Putamen (tissue), 1 donor: ENCODE data around the gene PRKD2.

Experiments
- DNase-seq: peaks from one replicate; pipeline ENCODE4 v3.0.0-alpha.2; 2016; ENCODE audit warnings: low spot score

PRKD2 gene

DNA sequence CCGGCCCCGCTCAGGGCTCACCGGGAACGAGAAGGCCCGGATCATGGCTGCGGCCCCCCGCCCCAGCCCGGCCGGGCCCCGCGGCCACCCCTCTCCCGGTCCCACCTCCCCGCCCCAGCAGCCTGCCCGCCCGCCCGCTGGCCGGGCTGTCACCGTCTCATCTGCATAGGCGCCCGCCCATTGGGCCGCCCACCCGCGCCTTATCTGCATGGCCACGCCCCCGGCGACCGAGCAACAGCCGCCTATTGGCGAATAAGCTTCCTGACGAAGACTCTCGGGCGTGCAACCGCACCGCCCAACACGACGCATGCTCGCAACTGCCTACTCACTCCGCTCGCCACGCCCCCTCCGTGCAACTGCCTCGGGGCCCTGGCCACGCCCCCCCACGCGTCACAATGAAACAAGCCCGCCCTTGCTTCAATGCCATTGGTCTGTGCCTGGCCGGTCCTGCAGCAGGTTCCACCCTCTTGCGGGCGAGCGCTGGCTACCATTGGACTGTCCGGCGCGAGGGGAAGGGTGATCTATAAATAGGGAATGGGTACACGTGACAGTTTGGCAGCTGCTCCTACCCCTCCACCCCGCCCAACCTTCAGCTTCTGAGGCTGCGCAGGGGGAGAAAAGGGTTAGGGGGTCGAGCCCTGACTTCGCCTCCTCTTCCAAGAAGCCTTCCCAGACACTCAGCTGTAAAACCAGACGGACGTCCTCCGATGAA lies 55.7 kb downstream of the PRKD2 start, which contains the start of gene DACT3:
Gene DACT3, minus strand, starts transcription at position 163 of the 712 bp plus-strand sequence. Its CDS starts 118 bp downstream, at position 45.
- DNase-seq: peak; percentile 100

DNA sequence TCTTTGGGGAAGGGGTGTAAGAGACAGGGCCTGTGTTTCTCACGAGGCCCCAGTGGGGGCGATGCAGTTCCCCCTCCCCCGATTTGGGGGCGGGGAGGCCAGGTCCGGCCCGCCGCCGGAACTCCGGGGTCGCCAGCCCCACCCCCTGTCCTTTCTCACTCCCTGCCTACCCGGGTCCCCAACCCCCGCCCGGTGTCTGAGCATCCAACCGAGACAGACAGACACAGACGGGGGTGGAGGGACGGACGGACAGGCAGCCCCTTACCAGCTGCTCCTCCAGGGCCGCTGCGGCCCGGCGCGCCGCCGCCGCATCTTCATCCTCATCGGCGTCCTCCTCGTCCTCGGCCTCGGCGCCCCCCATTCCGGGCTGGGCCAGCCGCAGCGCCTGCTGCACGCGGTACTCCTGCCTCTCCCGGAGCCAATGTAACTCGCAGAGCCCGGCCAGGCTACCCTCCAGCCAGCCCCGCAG lies 56.3 kb downstream of the PRKD2 start:
- DNase-seq: no peak

DNA sequence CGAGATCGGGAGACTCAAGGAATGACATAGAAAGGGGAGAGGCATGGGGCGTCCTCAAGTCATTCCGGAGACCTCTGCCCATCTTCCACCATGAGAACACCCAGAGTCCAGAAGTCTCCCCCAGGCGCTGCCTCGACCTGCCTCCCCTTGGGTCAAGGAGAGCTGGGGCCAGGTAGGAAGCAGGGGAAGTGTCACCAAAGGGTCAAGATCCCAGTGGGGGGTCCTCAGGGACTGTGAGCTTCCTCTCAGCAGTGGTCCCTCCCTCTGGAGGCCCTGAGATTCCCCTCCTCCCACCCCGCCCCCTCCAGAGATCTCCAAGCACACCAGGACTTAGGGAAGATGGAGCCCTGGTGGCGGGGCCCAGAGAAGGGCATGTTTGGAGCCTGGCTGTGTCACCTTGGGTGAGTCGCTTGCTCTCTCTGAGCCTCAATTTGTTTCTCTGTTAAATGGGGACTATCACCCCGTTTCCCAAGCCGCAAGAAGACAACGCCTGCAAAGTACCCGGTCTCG lies 56.9 kb downstream of the PRKD2 start:
- DNase-seq: peak; percentile 45

DNA sequence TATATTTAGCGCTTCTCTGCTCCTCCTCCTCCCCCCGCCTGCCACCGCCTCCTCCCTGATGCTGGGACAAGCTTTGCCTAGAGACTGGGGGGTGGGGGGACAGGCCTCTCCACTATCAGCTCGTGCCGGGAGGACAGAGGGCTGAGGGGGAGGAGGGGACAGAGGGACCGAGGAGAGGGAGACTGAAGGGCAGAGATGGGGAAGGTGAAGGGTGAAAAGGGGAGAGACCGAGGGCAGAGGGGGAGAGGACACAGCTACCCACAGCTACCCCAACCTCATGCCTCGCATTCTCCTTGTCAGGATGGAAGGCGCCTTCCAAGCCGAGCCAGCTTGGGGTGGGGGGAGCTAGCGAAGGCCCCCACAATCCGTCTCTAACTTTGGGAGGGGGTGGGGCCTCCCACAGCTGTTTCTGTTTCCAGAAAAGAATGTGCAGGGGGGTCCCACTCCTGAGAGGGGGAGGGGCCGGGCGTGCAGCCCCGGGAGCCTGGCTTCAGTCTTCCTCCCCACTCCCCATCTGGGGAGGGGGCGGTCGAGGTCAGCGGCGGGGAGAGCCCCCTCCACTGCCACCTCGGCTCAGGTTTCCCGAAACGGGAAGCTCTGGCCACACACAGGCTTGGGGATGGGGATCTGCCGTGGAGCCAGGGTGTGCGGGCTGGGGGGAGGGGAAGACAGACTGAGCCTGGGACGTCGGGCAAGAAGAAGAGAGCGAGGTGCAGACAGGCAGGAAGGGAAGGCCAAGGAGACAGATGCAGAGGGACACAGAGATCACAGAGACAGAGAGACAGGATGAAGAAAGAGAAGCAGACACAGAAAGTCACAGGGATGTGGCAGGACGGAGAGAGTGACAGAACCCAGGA lies 57.5 kb downstream of the PRKD2 start:
- no peak for DNase-seq

DNA sequence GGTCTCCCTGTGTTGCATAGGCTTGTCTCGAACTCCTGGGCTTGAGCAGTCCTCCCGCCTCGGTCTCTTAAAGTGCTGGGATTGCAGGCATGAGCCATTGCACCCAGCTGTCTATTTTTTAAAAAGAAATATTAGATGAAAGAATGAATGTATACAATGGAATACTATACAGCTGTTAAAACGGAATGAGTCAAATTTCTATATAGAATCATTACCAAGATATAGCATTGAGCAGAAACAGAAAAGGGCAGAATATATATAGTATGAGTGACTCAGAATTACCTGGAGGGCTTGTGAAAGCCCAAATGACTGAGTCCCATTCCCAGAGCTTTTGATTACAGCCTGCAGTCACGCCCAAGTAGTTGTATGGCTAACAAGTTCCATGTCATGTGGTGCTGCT lies 60.4 kb downstream of the PRKD2 start:
- DNase-seq: no peak

DNA sequence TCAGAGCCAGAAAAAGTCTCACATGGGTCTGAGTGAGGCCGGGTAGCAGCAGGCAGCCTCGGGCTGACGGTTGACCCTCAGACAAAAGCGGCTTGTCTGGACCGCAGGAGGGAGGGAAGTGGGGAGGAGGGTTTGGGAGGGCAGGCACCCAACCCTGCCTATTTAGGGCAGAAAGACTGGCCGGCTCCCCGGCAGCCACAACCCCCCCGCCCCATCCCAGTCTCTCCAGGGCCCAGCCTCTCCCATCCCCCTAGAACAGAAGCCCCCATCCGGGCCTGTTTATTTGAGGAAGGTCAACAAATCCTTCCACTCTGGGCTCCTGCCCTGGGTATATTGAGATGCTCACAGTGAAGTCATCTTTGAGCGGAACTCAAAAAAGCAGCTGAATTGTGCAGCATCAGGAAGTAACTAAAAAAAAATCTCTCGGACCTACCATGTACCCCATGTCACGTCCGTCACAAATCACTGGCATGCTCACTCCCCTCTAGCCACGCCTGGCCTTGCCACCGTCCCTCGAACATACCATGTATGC lies 62.2 kb downstream of the PRKD2 start:
- peak; percentile 87 for DNase-seq

DNA sequence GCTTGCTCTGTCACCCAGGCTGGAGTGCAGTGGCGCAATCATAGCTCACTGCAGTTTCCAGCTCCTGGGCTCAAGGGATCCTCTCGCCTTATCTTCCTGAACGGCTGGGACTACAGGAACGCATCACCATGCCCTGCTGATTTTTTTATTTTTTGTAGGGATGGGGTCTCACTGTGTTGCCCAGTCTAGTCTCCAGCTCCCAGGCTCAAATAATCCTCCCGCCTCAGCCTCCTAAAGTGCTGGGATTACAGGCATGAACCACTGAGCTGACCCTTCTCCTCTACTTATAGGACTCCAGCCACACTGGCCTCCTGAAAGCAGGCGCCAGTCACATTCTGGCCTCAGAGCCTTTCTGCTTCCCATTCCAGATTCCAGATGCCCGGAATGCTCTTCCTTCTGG lies 66.5 kb downstream of the PRKD2 start:
- no peak for DNase-seq

DNA sequence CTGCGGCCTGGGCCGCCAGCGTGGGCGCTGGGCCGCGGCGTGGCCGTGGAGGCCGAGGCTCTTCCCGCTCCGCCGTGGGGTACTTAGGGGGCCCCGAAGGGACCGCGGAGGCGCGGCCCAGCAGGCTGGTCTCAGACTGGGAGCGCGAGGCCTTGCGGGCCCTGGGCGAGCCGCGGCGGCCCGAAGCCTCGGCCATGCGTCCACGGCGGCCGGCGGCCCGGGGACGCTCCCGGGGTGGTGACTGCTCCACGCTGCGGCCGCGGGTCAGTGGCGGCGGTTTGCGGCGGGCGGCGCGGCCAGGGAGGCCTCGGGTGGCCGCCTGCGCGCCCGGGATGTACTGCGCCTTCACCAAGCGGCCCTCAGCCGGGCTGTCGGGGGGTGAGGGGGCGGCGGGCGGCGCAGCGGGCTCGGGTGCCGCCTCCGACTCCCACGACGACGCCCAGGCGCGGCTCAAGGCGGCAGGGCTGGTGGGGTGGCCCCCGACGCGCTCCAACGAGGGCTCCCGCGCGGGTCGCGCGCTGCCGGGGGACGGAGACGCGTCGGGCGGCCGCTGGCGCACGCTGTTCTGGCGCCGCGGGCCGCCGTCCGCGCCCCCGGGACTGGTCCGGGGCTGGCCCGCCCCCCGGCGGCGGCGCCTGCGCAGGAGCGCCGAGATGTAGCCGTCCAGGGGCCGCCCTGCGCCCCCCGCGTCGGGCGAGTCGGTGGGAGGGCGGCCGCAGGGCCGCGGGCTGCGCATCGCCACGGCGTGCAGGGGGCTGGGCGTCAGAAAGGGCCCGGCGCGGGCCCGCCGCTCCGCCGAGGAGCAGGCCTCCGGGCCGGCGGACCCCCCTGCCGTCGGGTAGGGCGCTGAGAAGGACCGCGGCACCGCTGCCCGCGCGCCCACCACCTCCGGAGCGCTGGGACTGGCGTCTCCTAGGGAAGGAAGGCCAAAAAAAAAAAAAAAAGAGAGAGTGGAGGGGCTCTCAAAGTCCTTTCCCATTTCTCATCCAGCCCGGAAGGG lies 67.7 kb downstream of the PRKD2 start:
- DNase-seq: no peak

DNA sequence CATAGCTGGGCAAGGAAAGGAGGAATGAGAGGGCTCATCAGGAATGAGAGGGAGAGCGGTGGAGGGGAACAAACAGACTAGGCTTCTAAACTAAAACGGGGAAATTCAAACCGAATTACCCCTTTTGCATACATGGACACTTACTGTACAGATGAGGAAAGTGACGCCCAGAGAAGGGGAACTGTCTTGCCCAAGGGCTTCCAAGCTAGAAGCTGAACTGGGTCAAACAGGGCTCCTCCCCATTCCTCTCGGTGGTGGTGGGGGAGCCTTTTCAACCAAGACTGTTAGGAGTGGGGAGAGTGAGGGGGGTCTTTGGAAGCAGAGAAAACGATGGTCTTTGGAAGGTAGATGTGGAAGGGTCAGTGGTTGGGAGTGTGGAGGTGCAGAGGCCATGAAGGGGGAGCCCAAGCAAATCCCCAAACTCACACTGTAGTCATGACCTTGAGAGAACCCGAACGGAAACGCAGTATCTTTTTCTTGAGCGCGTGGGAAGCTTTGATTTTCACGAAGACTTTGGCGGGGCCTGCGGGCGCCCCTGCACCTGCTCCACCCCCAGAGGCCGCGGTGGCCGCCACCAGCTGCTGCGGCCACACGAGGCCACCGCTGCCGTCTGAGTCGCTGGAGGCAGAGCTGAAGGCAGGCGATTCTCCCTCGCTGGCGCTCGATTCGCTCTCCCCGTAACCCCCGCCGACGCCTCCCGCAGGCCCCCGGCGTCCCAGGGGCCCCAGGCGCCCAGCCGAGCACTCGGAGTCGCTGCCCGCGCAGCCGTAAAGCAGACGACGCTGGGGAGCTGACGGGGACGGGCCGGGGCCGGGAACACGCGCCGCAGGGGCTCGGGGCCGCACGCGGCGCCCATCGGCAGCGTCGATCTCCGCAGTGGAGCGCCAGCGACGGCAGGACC lies 68.6 kb downstream of the PRKD2 start:
- no peak for DNase-seq

DNA sequence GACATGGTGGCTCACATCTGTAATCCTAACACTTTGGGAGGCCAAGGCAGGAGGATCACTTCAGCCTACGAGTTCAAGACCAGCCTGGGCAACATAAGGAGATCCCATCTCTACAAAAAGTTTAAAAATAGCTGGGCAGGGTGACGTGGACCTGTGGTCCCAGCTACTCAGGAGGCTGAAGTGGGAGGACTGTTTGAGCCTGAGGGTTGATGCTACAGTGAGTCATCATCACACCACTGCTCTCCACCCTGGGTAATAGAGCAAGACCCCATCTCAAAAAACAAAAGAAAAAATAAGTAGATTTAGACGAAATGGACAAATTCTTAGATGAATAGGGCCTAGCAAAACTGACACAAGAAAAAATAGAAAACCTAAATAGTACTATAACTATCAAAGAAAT lies 70.5 kb downstream of the PRKD2 start:
- no peak for DNase-seq

DNA sequence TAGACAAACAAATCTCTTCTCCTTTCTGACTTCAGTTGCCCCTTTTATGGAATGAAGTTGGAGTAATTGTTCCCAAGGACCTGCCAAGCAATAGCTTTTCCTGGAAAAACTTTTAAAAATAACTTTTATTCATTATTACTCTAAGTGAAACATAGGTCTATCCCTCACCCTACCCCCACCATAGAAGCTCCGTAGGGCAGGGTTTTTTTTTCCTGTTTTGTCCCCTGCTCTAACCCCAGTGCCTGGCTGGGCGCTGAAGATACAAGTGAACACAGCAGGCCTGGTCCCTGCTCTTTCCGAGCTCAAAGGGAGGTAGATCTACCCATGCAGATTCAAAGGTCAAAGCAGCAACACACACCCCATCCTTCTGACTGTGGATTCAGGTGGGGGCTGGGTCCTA lies 72.2 kb downstream of the PRKD2 start:
- DNase-seq: no peak

DNA sequence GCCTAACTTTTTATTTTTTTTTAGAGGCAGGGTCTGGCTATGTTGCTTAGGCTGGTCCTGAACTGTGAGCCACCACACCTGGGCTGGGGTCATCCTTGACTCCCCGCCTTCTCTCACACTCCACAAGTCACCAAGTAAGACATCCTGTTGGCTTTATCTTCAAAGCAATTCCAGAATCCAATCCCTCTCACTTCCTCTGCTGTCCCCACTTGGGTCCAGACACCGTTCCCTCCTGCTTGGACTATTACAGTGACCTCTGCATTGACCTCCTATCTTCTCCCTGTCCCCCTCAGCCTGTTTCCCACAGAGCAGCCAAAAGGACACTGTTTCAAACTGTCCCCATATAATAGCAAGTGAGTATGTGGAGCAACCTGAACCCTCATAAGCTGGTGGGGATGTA lies 76.3 kb downstream of the PRKD2 start:
- DNase-seq: no peak

DNA sequence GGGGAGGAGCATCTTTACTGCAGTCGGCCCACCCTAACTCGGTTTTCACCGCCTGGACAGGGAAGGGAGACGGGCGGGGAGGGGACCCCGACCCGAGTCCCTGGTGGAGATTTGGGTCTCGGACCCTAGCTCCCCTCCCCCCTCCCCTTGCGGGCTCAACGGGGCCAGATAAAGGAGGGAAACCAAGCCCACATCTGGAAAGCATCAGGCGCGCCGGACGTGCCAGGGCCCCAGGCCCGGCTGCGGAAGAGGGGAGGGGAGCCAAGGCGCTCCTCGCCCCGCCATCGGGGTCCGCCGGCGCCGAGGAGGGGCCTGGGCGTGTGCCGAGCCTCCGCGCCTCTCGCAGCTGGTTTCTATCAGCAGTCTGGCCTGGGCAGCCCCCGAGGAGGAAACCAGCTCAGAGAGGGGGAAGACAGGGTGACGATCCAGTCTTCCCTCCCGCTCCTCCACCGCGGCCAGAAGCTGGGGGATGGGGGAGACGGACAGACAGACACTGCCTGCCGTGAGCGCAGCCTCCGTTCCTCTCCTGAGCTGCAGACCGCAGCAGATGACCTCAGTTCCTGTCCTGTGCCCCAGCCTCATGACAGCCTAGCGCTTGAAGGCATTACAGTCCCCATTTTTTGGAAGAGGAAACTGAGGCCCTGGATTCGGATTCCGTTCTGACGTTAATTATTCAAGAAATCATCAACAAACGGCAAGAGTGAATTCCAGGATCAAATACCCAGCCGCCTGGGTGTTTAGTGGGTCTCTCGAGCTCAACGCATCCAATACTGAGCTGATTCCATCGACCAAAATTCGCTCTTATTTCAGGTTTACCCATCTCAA lies 77.3 kb downstream of the PRKD2 start:
- no peak for DNase-seq

DNA sequence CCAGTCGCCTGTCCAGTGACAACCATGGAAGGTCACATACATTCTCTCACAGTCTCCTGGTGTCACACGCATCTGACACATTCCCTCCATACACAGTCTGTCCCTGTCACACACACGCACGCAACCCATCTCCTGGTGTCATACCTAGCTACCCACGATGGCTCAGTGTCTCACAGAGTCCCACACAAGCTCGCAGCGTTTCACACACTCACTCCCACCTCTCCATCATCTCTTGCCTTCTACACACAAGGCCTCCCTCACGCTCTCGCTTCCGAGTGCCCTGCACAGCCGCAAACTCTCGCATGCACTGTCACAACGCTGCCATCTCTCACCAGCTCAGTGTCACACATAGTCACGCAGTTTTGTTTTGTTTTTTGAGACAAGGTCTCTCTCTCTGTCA lies 79.7 kb downstream of the PRKD2 start:
- peak; percentile 41 for DNase-seq

DNA sequence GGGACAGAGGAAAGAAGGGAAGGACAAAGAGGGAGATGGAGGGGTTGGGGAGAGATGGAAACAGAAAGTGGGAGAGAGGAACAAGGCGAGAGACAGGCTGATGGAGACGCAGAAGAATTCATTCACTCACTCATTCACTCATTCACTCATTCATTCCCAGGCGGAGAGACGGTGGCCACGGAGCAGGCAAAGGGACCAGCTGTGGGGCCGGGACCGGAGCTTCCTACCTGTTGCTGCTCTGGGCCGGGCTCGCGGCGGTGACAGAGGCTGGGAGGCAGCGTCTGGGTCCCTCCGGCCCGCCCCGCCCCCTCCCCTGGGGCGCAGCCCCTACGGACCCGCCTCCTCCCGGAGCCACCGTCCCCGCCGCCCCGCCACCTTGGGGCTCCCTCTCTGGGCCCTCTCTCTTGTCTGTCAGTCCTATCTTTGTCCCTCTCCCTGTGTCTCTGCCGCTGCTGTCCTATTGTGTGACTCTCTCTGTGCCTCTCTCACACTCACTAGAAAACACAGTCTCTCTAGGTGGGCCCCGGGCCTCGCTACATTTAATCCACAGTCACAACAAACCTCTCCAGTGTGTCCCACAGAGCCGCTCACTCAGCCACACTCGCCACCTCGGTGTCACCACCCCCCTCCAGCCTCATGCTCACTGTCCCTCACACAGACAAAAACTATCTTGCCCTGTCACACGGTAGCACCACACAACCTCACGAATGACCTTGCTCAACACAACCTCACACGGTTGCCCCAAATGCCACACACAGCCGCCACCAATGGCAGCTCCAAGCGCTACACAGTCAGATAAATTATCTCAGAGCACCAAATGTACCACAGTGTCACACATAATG lies 80.8 kb downstream of the PRKD2 start, which contains the start of gene GNG8:
Gene GNG8, minus strand, starts transcription at position 283 of the 842 bp plus-strand sequence. CDS start 1,520 bp downstream, outside the sequence.
- DNase-seq: no peak

DNA sequence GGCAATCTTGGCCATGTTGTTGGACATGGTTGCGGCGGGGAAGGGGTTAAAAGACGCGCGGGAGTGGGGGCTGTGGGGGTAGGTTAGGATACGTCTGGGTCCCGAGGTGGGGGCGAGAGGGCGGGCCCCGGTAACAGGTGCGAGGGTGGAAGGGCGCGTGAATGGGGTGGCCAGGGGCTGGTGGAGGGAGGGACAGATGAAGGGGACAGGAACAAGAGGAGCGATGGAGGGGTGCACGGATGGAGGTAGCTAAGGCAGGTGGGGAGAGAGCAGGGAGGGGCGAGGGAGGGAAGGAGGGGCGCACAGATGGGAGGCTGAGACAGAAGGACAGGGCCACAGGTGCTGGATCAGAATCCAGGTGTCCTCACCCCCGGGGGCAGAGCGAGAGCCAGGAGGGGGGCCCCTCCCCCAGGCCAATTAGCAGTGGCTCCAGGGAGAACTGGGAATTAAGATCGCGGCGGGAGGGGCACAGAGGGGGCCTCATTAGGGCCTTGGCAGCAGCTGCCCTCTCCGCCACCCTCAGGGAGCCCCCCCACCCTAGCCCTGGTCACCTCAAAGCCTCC lies 82.2 kb downstream of the PRKD2 start:
- DNase-seq: no peak

DNA sequence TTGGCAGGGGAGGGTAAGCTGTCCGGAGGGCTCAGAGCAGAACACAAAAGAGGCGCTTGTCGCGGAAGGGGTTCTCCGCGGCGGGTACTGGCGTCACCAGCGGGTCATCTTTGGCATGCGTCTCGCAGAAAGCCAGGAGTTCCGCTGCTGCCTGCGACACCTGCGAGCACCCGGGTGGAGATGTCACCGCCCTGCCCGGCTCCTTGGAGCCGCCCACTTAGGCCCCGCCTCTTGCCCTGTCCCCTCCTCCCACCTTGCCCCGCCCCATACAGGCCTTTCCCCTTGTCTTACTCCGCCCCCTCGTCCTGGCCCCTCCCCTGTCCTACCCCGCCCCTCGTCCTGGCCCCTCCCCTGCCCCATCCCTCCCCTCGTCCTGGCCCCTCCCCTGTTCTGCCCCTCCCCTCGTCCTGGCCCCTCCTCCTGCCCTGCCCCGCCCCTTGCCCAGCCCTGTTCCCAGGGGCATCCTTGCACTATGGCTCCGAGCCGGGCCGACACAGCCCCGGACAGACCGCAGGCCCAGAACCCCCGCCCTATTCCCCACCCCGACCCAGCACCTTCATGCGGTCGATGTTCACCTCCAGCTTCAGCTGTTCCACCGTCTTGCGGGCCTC lies 82.8 kb downstream of the PRKD2 start:
- peak; percentile 75 for DNase-seq

DNA sequence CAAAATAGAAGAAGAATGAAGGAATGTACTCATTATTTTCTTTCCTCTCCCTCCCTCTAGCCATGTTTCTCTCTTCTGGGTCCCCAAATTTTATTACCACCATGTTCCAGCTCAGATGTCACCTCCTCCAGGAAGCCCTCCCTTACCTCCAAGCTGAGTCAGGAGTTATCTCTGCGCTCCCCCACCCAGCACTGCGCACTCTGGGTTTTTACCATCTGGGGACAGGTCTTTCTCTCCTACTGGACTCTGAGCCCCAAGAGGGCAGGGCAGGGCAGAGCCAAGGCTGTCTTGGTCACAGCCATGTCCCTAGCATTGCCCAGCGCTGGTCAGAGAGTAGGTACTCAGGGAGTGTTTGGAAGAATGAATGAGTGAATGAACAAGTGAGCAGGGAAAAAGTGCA lies 83.8 kb downstream of the PRKD2 start:
- DNase-seq: no peak
